Mucosa of stomach (tissue), 1 donor: ENCODE results near the gene TRAF2.
"Not testable (repeated sequence)": the region's sequence is repeated elsewhere in the genome, so short reads cannot be mapped to it uniquely, and the experiment has no call there.

Experiments used
- H3K27me3 ChIP-seq: one replicate; pipeline ENCODE4 v1.7.0; 2013; ENCODE audit warnings: mild to moderate bottlenecking, low read length; ENCODE audit not compliant: control insufficient read depth, insufficient read depth
- H3K36me3 ChIP-seq: one replicate; pipeline ENCODE4 v1.7.0; 2013; ENCODE audit warnings: low read length; ENCODE audit not compliant: control insufficient read depth, insufficient read depth
- H3K4me1 ChIP-seq: one replicate; pipeline ENCODE4 v1.7.0; 2013; ENCODE audit warnings: mild to moderate bottlenecking, low read length; ENCODE audit not compliant: control insufficient read depth, insufficient read depth
- H3K4me3 ChIP-seq: one replicate; pipeline ENCODE4 v1.7.0; 2013; ENCODE audit warnings: low read length
- H3K9ac ChIP-seq: one replicate; pipeline ENCODE4 v1.7.0; 2013; ENCODE audit warnings: mild to moderate bottlenecking, low read length, moderate library complexity
- H3K9me3 ChIP-seq: one replicate; pipeline ENCODE4 v1.7.0; 2013; ENCODE audit warnings: mild to moderate bottlenecking, low read length, moderate library complexity; ENCODE audit not compliant: control insufficient read depth
- donor health status: Pancreatic carcinoma.

The TRAF2 gene

DNA sequence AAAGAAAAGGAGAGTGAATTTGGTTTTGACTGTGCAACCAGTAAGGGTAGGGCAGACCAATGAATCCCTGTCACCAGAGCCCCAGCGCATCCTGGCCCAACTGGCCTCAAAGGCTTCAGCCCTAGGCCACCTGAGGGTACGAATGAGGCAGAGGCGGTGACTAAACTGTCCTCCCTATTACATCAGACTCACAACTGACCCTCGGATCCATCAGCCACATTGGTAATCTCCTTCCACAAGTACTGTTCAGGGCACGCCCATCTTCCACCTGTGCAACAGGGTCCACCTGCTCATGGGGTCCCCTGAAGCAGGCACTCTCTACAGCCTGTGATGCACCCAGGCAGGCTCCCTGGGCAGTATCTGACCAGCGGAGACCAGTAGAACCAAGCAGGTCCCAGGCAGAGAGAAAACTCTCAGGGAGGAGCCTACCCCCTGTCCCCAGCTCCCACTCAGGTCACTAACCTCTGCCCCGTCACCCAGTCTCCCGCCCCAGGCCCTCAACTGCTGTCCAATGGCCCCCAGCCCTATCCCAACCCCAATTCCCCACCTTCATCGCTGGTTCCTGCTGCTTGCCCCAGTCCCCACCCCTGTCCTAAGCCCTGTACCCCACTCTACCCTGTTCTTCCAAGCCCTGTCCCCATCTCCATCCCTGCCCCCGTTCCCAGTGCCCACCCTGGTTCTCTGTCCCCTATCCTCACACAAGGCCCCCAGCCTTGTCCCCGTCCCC lies 21.1 kb upstream of the TRAF2 start:
- peak overlapping the region; percentile 51 for H3K4me3 ChIP-seq
- peaks cover 28% of the 10 kb centered on the region for H3K4me1 ChIP-seq
- H3K27me3 ChIP-seq, result no peaks in the 10 kb centered on the region
- no peaks in the 10 kb centered on the region for H3K9me3 ChIP-seq
- H3K36me3 ChIP-seq, result peaks cover 11% of the 10 kb centered on the region
- peak overlapping the region; percentile 90 for H3K9ac ChIP-seq

DNA sequence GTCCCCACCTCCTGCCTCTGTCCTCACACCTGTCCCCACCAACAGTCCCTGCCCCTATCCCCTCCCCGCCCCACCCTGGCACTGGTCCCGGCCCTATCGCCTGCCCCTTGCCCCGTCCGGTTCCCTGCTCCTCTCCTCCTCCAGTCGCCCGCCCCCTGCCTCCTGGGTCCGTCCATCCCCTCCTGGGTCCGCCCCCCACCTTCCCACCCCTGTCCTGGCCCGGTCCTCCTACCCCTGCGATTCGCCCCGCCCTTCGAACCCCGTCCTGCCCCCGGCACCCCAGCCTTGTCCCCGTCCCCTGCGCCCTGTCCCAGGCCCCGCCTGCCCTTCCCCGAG lies 20.6 kb upstream of the TRAF2 start:
- Histone ChIP-seq H3K4me1 (peaks cover 23% of the 10 kb centered on the region), H3K36me3 (peaks cover 11% of the 10 kb centered on the region), H3K9ac (peak overlapping the region; percentile 90), H3K4me3 (no peak overlapping the region), H3K9me3 (no peaks in the 10 kb centered on the region), H3K27me3 (no peaks in the 10 kb centered on the region)

DNA sequence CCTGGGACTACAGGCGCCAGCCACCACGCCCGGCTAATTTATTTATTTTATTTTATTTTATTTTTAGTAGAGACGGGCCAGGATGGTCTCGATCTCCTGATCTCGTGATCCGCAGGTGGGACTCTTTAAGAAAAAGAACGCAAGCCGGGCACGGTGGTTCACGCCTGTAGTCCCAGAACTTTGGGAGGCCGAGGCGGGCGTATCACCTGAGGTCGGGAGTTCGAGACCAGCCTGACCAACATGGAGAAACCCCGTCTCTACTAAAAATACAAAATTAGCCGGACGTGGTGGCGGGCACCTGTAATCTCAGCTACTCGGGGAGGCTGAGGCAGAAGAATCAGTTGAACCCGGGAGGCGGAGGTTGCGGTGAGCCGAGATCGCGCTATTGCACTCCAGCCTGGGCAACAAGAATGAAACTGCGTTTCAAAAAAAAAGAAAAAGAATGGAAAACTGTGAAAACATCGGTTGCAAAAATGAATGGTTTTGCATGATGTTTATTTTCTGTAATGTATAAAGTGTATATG lies 19.4 kb upstream of the TRAF2 start:
- H3K27me3 ChIP-seq, H3K4me3 ChIP-seq, H3K9ac ChIP-seq, H3K9me3 ChIP-seq: not testable (repeated sequence)
- Histone ChIP-seq H3K36me3 (peaks cover 11% of the 10 kb centered on the region), H3K4me1 (peaks cover 11% of the 10 kb centered on the region)

DNA sequence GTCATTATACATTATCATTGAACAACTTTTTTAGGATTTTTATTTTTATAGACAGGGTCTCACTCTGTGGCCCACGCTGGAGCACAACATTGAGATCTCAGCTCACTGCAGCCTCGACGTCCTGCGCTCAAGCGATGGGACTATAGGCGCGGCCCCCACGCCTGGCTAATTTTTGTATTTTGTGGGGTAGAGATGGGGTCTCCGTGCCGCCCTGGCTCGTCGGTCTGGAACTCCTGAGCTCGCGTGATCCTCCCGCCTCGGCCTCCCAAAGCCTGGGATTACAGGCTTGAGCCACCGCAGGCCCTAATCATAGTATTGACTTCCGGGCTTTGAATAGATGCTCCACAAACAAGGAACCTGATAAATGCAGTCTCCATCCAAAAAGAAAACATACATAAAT lies 18.8 kb upstream of the TRAF2 start:
- no peaks in the 10 kb centered on the region for H3K9me3 ChIP-seq
- H3K9ac ChIP-seq, result no peak overlapping the region
- H3K36me3 ChIP-seq, result peaks cover 7% of the 10 kb centered on the region
- no peak overlapping the region for H3K4me3 ChIP-seq
- no peaks in the 10 kb centered on the region for H3K27me3 ChIP-seq
- H3K4me1 ChIP-seq, result peaks cover 7% of the 10 kb centered on the region

DNA sequence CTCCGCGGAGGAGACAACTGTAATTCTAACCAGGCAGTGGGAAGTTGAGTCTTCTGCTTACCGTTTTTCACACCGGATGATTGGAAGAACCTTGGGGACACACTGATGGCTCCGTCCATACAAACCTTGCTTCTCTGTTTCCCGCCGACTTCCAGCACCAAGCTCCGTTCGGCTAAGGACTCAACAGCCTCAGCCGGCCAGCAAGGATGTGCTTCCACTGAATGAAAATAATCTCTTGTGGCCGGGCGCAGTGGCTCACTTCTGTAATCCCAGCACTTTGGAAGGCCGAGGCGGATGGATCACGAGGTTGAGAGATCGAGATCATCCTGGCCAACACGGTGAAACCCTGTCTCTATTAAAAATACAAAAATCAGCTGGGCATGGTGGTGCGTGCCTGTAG lies 18.4 kb upstream of the TRAF2 start:
- Histone ChIP-seq H3K27me3 (no peaks in the 10 kb centered on the region), H3K4me3 (no peak overlapping the region), H3K9ac (no peak overlapping the region), H3K4me1 (peaks cover 7% of the 10 kb centered on the region), H3K9me3 (no peaks in the 10 kb centered on the region), H3K36me3 (peaks cover 3% of the 10 kb centered on the region)

DNA sequence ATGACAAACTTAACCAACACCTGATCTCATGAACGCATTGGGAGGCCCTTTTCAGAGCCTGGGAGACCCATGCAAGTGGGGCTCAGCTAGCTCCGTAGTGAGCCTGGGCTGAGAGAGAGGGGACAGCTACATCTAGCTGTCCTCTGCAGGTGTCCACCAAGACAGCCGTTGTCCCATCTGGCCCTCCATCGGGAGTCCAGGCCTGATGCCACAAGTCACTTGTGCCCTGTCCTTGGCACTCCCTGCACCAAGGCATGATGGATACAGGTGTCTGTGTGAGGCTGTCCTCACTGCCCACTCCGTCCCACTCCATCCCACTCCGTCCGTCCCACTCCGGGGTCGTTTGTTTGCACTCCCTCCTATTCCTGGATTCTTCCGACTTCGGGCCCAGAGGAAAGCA lies 17.7 kb upstream of the TRAF2 start:
- no peaks in the 10 kb centered on the region for H3K9me3 ChIP-seq
- no peaks in the 10 kb centered on the region for H3K27me3 ChIP-seq
- no peaks in the 10 kb centered on the region for H3K36me3 ChIP-seq
- H3K9ac ChIP-seq, result no peak overlapping the region
- H3K4me1 ChIP-seq, result peaks cover 7% of the 10 kb centered on the region
- no peak overlapping the region for H3K4me3 ChIP-seq

DNA sequence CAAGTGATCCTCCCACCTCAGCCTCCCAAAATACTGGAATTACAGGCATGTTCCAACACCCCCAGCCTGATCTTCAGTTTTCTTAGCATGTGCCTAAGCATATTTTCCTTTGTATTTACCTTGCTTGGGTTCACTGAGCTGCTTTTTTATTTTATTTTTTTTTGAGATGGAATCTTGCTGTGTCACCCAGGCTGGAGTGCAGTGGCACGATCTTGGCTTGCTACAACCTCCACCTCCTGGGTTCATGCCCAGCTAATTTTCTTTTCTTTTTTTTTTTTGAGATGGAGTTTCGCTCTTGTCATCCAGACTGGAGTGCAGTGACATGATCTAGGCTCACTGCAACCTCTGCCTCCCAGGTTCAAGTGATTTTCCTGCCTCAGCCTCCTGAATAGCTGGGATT lies 16.7 kb upstream of the TRAF2 start:
- H3K36me3 ChIP-seq, H3K4me3 ChIP-seq, H3K9ac ChIP-seq, H3K4me1 ChIP-seq, H3K9me3 ChIP-seq, H3K27me3 ChIP-seq: not testable (repeated sequence)

DNA sequence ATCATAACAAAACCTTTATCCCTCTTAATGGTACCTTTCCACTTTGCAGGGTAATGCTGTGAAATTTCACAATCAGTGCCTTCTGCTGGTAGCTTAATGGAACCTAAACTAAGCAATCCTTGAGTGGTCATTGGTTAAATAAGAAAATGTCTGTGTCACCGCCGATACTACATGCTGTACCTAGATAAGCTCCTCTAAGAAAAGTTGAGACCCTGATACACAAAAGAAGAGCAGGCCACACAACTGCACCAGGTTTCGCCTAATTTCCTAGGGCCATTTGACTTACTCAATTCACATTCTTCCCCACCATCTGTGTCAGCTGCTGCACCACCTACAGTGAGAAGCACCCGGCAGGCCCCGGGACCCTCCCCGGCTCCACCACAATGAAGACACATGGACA lies 11.2 kb upstream of the TRAF2 start:
- no peaks in the 10 kb centered on the region for H3K9me3 ChIP-seq
- no peaks in the 10 kb centered on the region for H3K36me3 ChIP-seq
- no peaks in the 10 kb centered on the region for H3K27me3 ChIP-seq
- H3K4me3 ChIP-seq, result no peak overlapping the region
- no peak overlapping the region for H3K9ac ChIP-seq
- H3K4me1 ChIP-seq, result no peaks in the 10 kb centered on the region

DNA sequence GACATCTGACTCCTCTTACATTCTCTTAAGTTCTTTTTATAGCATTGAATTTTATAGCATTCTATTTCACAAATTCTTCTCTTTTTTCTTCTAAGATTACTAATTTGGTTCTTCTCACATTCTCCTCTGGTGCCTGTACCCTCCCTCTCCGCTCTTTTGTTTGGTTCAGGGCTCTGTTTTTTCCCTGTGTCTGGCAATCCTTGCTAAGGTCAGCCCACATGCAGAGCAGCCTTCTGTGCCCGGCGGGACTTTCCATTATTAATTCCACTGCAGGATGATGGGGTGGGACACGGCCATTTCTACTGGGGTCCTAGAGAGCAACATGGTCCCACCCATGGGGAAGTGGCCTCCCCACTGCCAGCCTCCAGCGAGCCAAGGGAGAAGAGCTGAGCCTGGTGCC lies 9.8 kb upstream of the TRAF2 start:
- no peaks in the 10 kb centered on the region for H3K9me3 ChIP-seq
- no peak overlapping the region for H3K4me3 ChIP-seq
- H3K9ac ChIP-seq, result no peak overlapping the region
- peaks cover 3% of the 10 kb centered on the region for H3K4me1 ChIP-seq
- H3K36me3 ChIP-seq, result no peaks in the 10 kb centered on the region
- no peaks in the 10 kb centered on the region for H3K27me3 ChIP-seq

DNA sequence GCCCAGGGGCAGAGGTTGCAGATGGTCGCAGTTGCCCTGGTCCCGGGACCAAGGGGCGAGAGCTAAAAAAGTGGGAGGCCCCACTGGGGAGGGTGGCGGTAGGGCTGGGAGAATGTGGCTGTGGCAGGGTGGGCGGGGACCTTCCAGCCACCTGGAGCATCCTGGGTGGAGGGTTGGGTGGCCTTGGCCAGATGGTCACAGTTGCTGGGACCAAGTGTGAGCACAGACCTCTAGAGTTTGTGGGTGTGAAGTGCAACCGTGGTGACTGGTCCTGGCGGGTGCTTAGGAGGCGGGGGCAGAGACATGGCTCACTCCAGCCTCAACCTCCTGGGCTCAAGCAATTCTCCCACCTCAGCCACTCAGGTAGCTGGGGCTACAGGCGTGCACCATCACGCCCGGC lies 5.7 kb upstream of the TRAF2 start:
- H3K9ac ChIP-seq, result no peak overlapping the region
- no peaks in the 10 kb centered on the region for H3K9me3 ChIP-seq
- H3K27me3 ChIP-seq, result no peaks in the 10 kb centered on the region
- H3K4me1 ChIP-seq, result peaks cover 22% of the 10 kb centered on the region
- H3K4me3 ChIP-seq, result no peak overlapping the region
- H3K36me3 ChIP-seq, result no peaks in the 10 kb centered on the region

DNA sequence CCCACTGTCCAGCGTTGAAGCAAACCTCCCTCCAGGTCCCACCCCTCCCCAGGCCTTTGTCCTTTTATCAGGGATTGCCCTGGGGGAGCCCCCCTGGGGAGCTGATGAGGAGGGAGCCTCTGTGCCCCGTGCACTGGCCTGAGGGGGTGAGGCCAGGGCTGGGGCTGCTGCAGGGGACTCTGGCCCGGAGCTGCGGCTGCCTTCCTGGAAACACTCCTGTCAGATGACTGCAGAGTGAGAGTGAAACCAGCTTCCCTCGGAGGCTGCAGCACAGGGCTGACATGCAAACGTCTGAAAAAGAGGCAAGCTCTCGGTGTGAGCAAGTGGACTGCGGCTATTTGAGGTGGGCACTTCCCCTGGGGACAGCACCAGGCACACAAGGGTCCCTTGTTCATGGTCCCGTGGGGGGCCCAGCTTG lies 4.6 kb upstream of the TRAF2 start:
- peaks cover 22% of the 10 kb centered on the region for H3K4me1 ChIP-seq
- H3K4me3 ChIP-seq, result peak overlapping the region; percentile 74
- H3K9ac ChIP-seq, result peak overlapping the region; percentile 57
- H3K9me3 ChIP-seq, result no peaks in the 10 kb centered on the region
- no peaks in the 10 kb centered on the region for H3K27me3 ChIP-seq
- H3K36me3 ChIP-seq, result no peaks in the 10 kb centered on the region

DNA sequence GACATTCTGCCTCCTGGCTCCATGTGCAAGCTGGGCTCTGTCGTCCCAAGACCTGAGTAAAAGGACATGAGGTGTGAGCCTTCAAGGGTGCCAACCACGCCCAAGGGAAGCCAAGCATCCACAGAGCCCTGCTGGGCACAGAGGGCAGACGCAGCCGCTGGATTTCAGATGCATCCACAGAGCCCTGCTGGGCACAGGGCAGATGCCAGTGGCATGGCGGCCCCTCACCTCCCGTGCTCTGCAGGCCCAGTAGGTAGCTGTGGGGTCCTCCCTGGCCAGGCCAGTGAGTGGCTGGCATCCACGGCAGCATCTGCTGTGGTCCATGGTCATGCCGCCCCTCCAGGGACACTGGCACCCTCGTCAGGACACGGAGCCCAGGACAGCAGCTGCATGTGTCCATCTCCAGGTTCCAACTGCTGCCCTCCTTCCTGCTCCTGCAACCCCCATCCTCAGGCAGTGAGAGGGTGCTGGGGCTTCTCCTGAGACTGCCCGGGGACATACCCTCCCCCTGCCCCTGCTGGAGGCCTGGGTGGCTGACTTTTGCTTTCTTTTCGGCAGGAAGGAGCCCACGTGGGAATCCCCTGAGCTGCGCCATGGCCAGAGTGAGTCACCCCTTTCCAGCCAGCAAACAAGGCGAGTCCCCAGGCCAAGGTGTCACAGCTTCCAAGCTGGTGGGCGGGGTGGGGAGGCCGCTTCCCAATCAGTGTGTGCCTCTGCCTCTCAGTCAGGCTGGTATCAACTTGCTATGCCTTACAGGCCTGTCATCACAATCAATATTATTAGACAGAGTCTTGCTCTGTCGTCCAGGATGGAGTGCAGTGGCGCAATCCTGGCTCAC lies 4.0 kb upstream of the TRAF2 start:
- Histone ChIP-seq H3K9ac (peak overlapping the region; percentile 57), H3K4me1 (peaks cover 25% of the 10 kb centered on the region), H3K27me3 (no peaks in the 10 kb centered on the region), H3K4me3 (peak overlapping the region; percentile 74), H3K9me3 (no peaks in the 10 kb centered on the region), H3K36me3 (no peaks in the 10 kb centered on the region)
